Mesenteric fat pad (tissue), 1 donor: ENCODE measurements around the gene SMARCA2. TPM values are rescaled to one million over a fixed set of nuclear protein-coding genes. Genes with fewer than 3 reads are reported as not detected.
"Not testable (repeated sequence)": the region's sequence is repeated elsewhere in the genome, so short reads cannot be mapped to it uniquely, and the experiment has no call there.

Experiments used
- DNase-seq: peaks from one replicate; pipeline ENCODE4 v3.0.0-alpha.2; 2020; ENCODE audit warnings: low spot score
- total RNA-seq: library from RNA; stranded (reverse); fragmentation: NEBNext Ultra II Directional; extraction: Animal tissue kit (Norgen Biotek cat#: 25700); gene quantifications from one replicate; pipeline ENCODE4 v1.2.1, GENCODE V29; 2021
- donor health status: DM: yes; HTN: yes; CAD: no.

SMARCA2 gene
- total RNA-seq, 1 donor from 2014 or later, result 136 TPM

DNA sequence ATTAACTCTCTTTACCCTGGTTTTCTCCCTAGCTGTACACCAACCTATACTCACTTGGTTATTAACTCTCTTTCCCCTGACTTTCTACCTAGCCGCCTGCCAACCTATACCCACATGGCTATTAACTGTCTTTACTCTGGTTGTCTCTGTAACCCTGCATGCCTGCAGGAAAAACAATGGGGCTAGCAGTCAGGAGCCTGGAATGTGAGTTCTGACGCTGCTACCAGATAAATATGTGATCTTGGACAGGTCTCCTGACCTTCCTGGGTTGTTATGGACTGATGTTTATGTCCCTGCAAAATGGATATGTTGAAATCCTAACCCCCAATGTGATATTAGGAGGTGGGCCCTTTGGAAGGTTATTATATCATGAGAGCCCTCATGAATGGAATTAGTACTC lies 119.2 kb downstream of the SMARCA2 start:
- no peak for DNase-seq

DNA sequence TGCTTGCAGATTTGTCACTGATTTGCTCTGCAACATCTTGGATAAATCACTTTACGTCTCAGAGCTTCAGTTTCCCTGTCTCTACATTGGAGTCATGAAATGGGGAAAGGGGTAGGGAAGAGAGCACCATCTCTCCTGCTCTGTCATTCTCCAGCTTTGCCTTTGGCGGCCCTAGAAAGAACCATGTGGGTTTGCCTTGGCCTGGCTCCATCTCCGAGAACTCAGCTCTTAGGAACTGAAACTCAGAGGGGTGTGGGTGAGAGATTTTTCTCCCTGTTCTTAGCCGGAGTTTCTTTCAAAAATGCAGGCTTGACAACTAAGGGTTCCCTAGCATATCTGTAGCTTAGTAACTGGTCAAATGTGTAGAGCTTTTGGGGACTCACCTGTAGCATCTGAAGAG lies 123.5 kb downstream of the SMARCA2 start:
- no peak for DNase-seq

DNA sequence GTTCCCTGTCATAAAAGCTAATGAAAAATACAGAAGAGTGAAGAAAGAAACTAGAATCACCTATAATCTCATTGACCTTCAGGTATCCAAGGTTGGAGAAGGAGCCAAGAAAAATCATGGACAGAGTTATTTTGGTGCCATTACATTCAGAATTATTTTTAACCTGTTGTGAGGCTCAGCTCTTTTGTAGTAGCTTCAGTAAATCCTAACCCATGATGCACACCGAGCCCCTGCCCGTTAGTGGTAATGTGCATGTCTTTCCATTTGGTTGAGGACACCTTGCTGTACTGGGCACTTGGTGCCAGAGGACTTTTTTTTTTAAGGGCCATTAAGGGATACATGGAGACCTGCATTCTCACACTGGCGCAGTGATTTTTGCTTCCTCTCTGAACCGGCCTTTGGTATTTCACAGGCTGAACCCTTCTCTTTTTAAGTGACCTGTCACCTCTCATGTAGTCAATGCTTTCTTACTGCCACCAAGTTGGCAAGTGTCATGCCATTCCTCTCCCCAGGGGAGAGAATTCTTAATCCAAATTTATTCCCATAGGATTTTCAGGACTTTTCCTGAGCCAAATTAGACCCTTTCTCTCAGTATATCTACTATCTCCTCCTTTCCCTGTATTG lies 125.6 kb downstream of the SMARCA2 start:
- no peak for DNase-seq

DNA sequence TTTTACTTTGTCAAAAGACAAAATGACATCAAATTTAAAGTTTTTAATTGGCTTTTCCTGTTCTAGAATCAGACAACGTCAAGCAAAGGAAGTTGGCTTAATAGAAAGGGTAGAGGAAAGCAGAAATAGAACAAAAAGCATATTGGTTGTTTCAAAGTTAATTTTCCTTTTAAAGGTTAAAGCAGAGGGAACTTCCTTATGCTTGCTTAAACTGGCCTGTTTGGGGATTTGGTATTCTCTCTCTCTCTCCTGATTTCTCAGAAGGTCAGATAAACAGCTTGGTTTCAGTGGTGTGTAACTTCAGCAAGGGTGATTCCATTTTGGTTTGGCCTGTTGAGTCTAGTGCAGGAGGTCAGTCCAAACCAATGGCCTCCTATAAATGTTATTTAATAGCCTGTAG lies 127.1 kb downstream of the SMARCA2 start:
- no peak for DNase-seq

DNA sequence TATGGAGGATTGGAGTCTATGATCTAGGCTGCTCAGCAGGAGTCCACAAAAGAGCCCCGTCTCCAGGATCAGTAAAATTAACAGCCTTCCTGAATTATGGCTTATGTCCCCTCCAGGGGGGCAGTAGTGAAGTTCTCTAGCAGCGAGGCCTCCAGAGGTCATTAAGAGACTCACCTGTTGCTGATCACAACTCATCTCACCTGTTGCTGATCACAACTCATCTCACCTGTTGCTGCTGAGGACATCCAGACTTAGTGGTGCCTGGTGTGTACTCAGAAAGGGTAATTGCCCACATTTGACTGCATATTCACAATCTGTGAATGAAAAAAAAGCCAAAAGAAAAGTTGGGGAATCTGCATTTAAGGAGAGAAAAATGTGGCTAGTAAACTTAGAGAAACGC lies 129.5 kb downstream of the SMARCA2 start:
- DNase-seq, result no peak

DNA sequence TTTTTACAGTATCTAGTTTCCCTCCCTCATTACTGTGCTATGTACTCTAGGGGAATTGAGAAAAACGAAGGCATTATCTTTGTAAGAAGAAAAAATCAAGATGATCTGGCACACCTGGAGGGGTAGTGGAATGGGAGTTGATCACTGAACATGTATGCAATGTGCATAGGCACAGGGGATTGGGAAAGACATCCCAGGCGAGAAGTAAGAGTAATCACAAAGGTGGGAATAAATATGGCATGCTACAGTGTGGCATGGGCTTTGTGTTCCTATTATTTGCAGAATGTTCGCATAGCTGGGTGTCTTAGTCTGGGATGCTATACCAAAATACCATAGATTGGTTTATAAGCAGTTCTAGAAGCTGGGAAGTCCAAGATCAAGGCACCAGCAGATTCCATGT lies 130.6 kb downstream of the SMARCA2 start:
- DNase-seq, result no peak

DNA sequence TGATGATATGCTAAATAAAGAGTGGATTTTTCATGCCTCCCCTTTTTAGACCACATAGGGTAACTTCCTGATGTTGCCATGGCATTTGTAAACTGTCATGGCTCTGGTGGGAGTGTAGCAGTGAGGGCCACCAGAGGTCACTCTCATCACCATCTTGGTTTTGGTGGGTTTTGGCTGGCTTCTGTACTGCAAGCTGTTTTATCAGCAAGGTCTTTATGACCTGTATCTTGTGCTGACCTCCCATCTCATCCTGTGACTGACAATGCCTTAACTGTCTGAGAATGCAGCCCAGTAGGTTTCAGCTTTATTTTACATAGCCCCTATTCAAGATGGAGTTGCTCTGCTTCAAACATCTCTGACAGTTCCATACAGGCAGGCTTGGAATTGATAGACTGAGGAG lies 131.6 kb downstream of the SMARCA2 start:
- not testable (repeated sequence) for DNase-seq

DNA sequence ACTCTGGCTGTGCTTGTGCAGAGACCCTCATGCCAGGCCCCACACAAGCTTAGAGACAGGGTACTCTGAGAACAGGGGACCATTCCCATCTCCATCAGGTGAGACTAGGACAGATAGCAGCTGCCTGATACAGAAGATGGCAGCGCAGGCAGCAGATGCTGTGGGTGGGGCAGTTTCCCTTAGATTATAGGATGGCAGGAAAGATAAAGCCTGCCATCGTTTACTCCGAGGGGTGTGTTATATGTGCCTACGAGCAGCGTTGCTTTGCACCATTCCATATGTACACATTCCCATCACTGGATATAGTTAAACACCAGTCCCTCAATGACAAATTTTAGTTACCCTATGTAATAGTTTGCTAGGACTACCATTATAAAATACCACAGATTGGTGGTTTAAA lies 135.2 kb downstream of the SMARCA2 start:
- DNase-seq, result no peak

DNA sequence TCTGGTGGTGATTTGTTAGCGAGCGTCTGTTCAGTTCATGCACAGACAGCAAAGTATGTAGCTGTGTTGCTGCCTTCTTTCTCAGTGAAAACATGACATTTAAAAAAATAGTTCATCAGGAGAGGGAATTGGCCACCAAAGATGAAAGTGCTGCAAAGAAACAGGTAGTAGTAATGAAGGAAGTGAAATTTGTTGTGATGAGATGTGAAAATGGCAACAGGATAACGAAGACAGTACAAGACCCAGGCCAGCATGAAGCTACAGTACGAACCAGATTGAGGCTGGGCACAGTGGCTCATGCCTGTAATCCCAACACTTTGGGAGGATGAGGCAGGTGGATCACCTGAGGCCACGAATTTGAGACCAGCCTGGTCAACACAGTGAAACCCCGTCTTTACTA lies 136.0 kb downstream of the SMARCA2 start:
- no peak for DNase-seq

DNA sequence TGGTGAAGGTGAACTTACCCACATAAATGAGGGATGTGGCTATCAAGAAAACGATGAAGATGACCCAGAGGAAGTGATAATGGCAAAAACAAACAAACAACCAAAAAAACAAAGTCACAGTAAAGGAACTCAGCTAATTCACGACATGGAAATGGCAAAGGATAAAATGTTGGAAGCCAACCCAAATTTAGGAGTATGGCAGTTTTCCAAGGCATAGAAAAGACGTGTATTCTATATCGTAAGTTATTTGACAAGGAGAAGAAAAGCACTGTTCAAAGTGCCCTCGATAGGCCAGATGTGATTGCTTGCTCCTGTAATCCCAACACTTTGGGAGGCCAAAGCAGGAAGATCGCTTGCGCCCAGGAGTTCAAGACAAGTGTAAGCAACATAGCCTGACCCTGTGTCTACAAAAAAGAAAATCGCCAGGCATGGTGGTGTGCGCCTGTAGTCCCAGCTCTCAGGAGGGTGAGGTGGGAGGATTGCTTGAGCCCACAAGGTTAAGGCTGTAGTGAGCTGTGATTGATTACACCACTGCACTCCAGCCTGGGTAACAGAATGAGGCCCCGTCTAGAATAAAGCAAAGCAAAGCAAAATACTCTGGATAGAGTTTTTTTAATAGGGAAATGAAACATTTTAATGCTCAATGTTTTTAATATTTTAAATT lies 138.0 kb downstream of the SMARCA2 start:
- no peak for DNase-seq

DNA sequence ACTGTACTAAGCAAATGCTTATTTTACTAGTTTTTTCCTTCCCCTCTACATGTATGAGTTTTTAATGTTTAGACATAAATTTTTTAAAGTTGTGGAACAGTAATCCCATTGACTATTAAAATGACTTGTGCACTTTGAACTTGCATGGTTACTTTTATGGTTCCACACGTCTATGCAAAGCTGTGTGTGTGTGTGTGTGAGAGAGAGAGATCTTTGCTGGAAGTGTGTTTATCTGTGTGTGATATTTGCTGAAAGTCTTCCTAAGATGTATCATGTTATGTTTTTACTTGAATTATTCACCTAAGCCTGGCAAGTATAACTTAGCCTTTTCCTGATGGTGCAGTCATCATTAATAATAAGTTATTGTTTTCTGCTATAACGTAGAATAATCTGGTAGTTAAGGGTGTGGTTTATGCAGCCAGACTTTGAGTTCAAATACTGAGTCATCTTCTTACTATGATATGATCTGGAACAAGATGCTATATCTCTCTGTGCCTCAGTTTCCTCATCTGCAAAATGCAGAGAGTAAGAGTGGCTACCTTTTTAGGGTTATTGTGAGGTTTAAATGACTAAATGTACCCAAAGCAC lies 138.6 kb downstream of the SMARCA2 start:
- no peak for DNase-seq

DNA sequence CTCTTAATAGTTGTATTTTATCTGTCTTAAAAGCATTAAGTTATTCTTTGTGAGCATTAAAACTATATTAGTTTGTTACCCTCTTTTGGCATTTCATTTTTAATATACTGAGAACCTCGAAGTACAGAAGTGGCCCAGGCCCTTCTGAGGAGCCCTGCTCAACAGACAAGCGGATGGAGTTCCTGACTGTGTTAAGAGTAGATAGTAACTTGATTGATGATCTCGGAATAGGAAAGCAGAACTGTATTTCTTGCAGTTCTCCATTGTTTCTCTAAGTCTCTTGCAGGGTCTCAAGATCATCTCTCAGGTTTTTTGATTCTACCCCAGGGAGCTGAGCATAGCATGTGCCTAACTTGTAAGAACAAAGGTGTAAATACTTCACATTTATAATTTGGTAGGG lies 139.6 kb downstream of the SMARCA2 start:
- DNase-seq, result no peak

DNA sequence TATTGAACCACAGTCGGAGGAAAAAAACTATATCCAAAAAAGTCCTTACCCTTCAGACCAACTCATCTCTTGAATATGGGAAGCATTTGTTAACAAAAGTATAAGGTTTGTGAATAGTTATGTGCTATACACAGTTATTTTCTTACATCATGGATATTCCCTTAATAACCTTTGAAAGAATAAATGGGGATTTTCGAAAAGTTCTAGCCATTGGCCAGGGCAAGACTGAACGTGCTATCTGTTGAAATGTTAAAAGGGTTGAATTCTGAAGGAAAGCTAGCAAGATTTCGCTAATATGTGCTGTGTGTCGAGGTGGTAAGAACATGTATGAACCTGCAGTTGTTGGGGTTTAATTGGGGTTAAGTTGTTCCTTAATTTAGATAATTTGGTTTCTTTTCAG lies 140.8 kb downstream of the SMARCA2 start:
- no peak for DNase-seq

DNA sequence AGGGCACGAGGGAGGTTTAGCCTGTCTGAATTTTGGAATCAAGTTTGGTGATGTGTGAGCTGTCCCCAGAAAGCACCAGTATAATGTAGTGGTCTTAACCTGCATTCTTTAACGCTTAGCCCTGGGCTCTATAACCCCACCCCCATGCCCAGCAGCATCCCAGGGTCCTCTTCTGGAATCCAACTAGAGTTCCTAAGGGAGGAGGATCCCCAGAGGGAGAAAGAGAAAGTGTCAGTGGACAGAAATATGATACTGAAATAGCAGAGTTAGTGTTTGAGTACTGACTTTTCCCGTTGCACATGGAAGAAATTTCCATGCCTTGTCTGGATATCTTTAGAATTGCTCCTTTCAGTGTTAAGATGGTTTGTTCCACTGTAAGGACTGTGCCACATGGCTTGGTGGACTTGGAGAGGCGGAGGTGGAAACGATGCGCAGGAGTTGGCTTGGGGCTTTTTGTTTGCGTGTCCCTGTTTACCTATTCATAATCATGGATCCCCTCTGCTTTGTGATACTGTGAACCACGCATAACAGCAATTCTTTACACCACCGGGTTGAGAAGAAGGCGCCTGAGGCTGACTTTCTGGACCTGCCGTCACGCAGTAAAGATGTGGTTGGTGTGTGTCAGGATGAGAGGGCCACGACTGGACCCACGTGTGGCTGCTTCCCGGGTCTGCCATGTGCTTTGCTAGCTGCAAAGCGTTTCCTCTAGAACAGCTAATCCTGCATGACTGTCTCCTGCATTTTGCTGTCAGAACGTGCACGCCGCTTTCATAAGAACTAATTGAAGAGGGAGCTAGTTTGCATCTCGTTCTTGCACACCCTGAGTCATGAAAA lies 142.3 kb downstream of the SMARCA2 start:
- DNase-seq, result no peak

DNA sequence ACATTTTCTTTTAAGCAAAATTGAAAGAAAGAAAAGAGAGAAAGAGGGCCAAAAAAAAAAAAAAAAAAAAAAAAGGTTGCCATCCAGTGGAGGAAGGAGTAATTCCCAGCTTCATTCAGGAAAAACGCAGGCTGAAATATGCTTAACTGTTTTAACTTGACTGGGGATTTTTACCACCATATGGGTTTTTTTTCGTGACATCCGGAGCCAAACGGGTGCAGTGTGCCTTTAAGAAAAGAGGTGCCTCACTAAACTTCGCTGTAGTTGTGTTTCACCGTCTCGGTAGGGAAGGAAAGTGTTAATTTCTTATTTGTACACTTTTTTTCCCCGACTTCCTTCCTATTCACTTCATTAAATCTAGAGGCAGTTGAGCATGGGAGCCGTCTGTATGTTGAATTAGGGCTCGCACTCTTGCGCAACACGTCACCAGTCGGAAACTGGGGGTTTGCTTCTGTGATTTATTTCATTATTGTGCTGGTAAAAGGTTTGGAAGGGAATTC lies 143.0 kb downstream of the SMARCA2 start:
- DNase-seq, result no peak

DNA sequence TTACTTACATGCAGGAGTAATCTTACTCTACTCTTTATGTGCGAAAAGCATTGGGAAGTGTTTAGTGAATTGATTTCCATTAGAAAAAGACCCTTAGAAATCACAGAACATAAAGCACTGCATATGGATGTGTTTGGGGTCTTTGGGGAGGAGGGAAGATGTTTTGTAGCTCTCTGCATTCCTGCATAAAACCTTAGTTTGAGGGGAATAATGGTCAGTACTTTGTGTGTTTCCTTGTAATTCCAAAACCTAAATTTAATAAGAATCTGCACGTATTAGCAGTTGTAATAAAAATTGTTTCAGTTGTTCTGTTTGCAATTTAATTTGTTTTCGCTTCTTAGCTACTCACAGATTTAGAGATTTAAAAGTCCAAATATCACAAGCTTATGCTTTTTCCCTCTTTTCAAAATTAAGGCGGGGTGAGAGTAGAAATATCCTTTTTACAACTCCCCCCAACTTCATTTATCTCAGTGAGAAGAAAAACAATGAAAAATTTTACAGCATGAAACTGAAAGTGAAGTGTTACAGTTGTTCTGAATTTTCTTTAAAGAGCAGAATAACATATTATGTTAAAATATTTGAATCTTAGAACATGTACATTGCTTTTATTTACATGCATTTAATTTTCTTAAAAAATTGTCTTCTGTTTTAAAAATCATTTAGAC lies 143.8 kb downstream of the SMARCA2 start:
- DNase-seq, result no peak

DNA sequence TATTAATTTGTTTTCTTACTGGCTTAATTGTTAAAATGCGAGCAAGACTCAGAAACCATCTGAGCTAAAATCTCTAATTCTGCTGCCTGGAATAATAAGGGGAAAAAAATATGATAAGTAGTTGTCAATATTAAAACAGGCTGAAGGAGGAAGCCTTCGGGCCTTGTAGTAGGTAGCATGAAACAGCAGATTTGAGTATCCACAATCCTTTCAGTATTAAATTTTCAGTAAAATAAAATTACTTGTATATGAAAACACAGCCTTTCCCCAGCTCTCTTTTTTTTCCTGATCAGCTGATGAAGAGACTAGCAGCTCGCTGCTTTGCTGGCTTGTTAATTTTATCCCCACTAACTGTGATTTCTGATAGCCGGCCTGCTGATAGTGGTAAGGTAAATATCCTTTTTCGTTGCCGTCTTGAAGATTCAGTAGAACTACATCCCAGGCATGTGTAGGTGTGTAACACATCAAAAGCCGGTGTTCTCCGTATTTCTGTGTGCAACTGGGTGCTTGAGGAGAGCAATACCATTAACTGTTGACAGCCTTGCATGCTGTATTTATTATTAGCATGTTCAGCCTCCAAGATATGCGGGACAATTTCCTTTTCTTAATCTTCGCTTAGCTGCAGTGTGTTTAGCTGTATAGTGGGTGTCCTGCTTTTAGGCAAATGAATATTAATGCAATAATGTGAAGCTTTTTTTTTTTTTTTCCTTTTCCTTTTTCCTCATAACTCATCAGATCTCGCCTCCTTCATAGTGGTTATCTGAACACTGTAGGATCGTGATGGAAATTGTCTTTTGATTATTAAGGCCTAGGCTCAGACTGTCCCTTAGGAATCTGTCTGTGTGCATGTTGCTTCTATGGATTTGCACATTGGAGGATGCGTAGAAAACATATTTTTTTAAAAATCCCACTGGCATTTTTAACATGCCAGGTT lies 144.6 kb downstream of the SMARCA2 start:
- DNase-seq, result no peak

DNA sequence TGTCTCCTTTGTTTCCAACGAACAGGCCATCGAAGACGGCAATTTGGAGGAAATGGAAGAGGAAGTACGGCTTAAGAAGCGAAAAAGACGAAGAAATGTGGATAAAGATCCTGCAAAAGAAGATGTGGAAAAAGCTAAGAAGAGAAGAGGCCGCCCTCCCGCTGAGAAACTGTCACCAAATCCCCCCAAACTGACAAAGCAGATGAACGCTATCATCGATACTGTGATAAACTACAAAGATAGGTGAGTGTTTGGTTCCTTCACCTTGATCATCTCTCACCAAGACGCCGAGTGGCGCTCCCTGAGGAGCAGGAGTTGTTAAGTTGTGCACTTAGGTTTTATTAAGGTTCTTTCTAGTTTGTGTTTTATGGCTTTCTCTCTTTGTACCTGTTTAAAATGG lies 146.5 kb downstream of the SMARCA2 start:
- no peak for DNase-seq

DNA sequence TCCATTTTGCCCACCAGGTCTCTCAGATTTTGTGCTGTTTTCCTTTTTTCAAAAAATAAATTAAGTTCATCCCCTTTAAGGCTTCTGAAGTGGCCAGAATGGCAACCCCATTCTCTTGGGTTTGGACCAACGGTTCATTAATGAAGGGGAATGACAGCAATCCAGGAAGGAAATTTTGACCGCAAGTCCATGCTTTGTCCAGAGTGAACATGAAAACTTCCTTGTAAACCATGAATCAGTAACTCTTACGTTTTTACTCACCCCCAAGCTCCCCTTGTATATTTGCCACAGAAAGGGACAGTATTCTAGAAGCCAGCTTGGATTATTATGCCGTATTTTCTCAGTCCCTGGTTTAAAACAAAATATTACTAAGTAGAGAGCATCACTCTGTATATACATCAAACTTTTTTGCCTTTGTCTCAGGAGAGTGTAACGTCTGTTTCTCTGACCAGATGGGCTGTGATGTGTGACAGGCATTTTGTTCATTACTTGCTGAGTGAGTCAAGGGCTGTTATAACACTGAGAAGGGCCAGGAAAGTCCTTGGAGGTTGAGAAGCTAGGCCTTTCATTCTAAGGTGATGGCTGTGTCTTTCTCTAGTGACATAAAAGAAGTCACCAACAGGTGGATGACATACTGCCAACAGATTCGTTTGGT lies 148.2 kb downstream of the SMARCA2 start:
- no peak for DNase-seq

DNA sequence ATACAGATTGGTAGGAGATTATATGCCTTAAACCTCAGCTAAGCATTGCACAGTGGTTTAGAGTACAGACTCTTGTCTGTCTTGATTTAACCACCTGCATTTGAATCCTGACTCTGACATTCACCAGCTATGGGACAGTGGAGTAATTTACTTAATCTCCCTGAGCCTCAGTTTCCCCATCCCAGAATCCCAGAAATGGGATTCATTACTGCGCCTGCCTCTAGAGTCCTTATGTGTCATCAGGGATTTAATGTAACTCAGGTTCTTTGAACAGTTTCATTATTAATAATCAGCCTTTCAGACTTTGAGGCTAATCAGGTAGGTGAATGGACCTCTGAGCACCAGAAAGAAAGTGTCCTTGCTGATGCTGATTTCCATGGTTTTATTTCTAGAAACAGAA lies 149.1 kb downstream of the SMARCA2 start:
- DNase-seq, result no peak
